Measurements from ENCODE around the gene EXD3.
"Not testable (repeated sequence)": the region's sequence is repeated elsewhere in the genome, so short reads cannot be mapped to it uniquely, and the experiment has no call there.

The EXD3 gene

DNA sequence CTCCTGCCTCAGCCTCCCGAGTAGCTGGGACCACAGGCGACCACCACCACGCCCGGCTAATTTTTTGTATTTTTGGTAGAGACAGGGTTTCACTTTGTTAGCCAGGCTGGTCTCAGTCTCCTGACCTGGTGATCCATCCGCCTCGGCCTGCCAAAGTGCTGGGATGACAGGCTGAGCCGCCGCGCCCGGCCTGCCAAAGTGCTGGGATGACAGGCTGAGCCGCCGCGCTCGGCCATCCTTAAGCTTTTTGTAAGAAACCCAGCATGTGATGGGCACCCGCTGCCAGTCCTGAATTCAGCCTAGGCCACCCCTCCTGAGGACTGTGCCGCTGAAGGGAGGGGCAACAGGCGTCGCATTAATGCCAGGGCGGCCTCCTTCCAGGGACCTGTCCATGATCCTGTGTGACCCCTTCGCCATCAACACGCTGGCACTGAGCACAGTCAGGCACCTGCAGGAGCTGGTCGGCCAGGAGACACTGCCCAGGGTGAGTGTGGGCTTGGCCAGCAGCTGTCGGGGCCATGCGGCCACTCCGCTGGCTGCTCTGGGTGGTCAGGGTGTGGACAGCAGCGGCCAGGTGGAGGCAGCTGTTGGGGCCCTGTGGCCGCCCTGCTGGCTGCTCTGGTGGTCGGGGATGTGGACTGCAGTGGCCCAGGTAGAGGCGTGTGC, 157.3 kb downstream of the EXD3 start:
- no peak for TF ChIP-seq CTCF (IDR thresholded peaks at IDR 0.05; ENCODE audit: low read depth, low read length)
- no peak overlapping the region for H3K27ac ChIP-seq
- DNase-seq: no peak
- no peak overlapping the region for H3K4me3 ChIP-seq (ENCODE audit: low read depth, low read length)
- peaks cover 4% of the 10 kb centered on the region; the same call in 1 of the 2 replicates for H3K36me3 ChIP-seq
- H3K9me3 ChIP-seq (ENCODE audit: severe bottlenecking): no peaks in the 10 kb centered on the region
- H3K27me3 ChIP-seq (ENCODE audit: insufficient read depth, low read depth, severe bottlenecking): no peaks in the 10 kb centered on the region

GRCh38 chr9:137264067-137264466, 158.9 kb downstream of the EXD3 start:
- Histone ChIP-seq H3K9me3 (ENCODE audit: severe bottlenecking) (no peaks in the 10 kb centered on the region), H3K27ac (no peak overlapping the region)

GRCh38 chr9:137263506-137263905, 159.5 kb downstream of the EXD3 start:
- no peak overlapping the region for H3K4me3 ChIP-seq (ENCODE audit: low read depth, low read length)
- peaks cover under 1% of the 10 kb centered on the region; the same call in 1 of the 2 replicates for H3K36me3 ChIP-seq
- no peak for TF ChIP-seq CTCF (IDR thresholded peaks at IDR 0.05; ENCODE audit: low read depth, low read length)
- no peak for DNase-seq
- H3K9me3 ChIP-seq (ENCODE audit: severe bottlenecking): no peaks in the 10 kb centered on the region
- H3K27ac ChIP-seq: no peak overlapping the region
- H3K27me3 ChIP-seq (ENCODE audit: insufficient read depth, low read depth, severe bottlenecking): no peaks in the 10 kb centered on the region

More at GRCh38 chr9:137264067-137264466, 158.9 kb downstream of the EXD3 start:
- Histone ChIP-seq H3K4me3 (ENCODE audit: low read depth, low read length) (no peak overlapping the region), H3K27me3 (ENCODE audit: insufficient read depth, low read depth, severe bottlenecking) (no peaks in the 10 kb centered on the region), H3K36me3 (peaks cover 4% of the 10 kb centered on the region; the same call in 1 of the 2 replicates)
- no peak for TF ChIP-seq CTCF (IDR thresholded peaks at IDR 0.05; ENCODE audit: low read depth, low read length)
- no peak for DNase-seq

DNA sequence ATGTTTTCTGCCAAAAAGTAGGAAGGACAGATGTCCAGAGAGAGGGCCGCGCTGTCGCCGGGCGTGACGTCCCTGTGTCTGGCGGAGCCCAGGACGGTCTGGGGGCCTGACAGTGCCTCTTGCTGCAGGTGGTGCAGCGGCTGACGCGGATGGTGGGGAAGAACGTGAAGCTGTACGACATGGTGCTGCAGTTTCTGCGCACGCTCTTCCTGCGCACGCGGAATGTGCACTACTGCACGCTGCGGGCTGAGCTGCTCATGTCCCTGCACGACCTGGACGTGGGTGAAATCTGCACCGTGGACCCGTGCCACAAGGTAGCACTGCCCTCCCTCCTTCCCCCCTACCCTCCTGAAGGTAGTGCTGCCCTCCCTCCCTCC, 160.1 kb downstream of the EXD3 start:
- H3K36me3 ChIP-seq: no peaks in the 10 kb centered on the region
- DNase-seq: no peak
- no peak overlapping the region for H3K27ac ChIP-seq
- no peaks in the 10 kb centered on the region for H3K9me3 ChIP-seq (ENCODE audit: severe bottlenecking)
- H3K27me3 ChIP-seq (ENCODE audit: insufficient read depth, low read depth, severe bottlenecking): no peaks in the 10 kb centered on the region
- TF ChIP-seq CTCF (IDR thresholded peaks at IDR 0.05; ENCODE audit: low read depth, low read length): no peak
- H3K4me3 ChIP-seq (ENCODE audit: low read depth, low read length): no peak overlapping the region

GRCh38 chr9:137262173-137262908, 160.6 kb downstream of the EXD3 start:
- DNase-seq; H3K9me3 ChIP-seq (ENCODE audit: severe bottlenecking); H3K27ac ChIP-seq; H3K36me3 ChIP-seq; H3K27me3 ChIP-seq (ENCODE audit: insufficient read depth, low read depth, severe bottlenecking); H3K4me3 ChIP-seq (ENCODE audit: low read depth, low read length): not testable (repeated sequence)

All from WERI-Rb-1 (cell line).